ENCODE data around the gene ZBTB5.
A peak's percentile ranks its signal among the peaks of the same experiment; 100 is the strongest.

GRCh38 chr9:37464426-37465248 lies 613 bp downstream of the ZBTB5 start:
- TF ChIP-seq TAF1 (CRISPR knock-in tag; IDR thresholded peaks at IDR 0.05), result peak; percentile 62; the same call in 1 of the 2 replicates
- no peak for TF ChIP-seq ZBTB1 (CRISPR knock-in tag; IDR thresholded peaks at IDR 0.05; ENCODE audit: borderline replicate concordance)
- TF ChIP-seq DRAP1 (CRISPR knock-in tag; IDR thresholded peaks at IDR 0.05), result no peak
- no peak for TF ChIP-seq SMC3 (IDR thresholded peaks at IDR 0.05; ENCODE audit: low read length)
- no peak for TF ChIP-seq ZNF274 (CRISPR knock-in tag; IDR thresholded peaks at IDR 0.05)
- TF ChIP-seq SMAD1 (CRISPR knock-in tag; IDR thresholded peaks at IDR 0.05; ENCODE audit: borderline replicate concordance, low read depth), result no peak
- no peak for TF ChIP-seq POLR2AphosphoS2 (IDR thresholded peaks at IDR 0.05; ENCODE audit: low read depth, low read length)
- TF ChIP-seq MZF1 (CRISPR knock-in tag; IDR thresholded peaks at IDR 0.05; ENCODE audit: borderline replicate concordance), result no peak
- 0 out of 2 replicates have a peak, but pooled peaks have one; percentile 5 for TF ChIP-seq CTCF (CRISPR knock-in tag; IDR thresholded peaks at IDR 0.05)
- TF ChIP-seq MAZ (IDR thresholded peaks at IDR 0.05; ENCODE audit: borderline replicate concordance, low read depth, low read length), result peak; percentile 41; the same call in 1 of the 2 replicates
- peak; percentile 60; the same call in 1 of the 2 replicates for TF ChIP-seq MAZ (CRISPR knock-in tag; IDR thresholded peaks at IDR 0.05; ENCODE audit: low read depth)
- TF ChIP-seq ZNF687 (CRISPR knock-in tag; IDR thresholded peaks at IDR 0.05), result peak; percentile 77
- TF ChIP-seq ZNF512 (CRISPR knock-in tag; IDR thresholded peaks at IDR 0.05), result no peak

All from HepG2 (cell line).